SK-N-SH (cell line): Measurements from ENCODE around the gene CERKL. TPM values are rescaled to one million over a fixed set of nuclear protein-coding genes. Genes with fewer than 3 reads are reported as not detected.

Experiments
- CTCF ChIA-PET: fragments of 300-600, 350-600 bp; formaldehyde crosslinking; extraction: SDS; loops from one replicate; lab custom pipeline; 2021; lab: Yijun Ruan, JAX
- POLR2A ChIA-PET: fragments of 350-600 bp; sonication (Branson Sonifier 250); formaldehyde crosslinking; extraction: SDS; loops from one replicate; lab custom pipeline; 2020; ENCODE audit warnings: antibody characterized with exemption, inconsistent platforms; lab: Yijun Ruan, JAX
- DNase-seq: peaks from one replicate; pipeline ENCODE4 v3.0.0; 2012
- H2AFZ ChIP-seq: fragments of 200-600 bp; sonication (generic); 2 replicates; pipeline ENCODE4 v1.8.1; 2016; ENCODE audit warnings: antibody characterized with exemption, mild to moderate bottlenecking, low read depth
- H3F3A ChIP-seq: fragments of 200-600 bp; sonication (generic); replicated peaks from 2 replicates; pipeline ENCODE3; 2016; ENCODE audit warnings: antibody characterized with exemption, mild to moderate bottlenecking; ENCODE audit not compliant: insufficient read depth
- H3K27ac ChIP-seq, 2 experiments: fragments of 200-500 bp in 1 of 2; fragments of 200-600 bp in 1 of 2; sonication (Bioruptor generic) in 1 of 2; sonication (generic), shearing (Covaris generic) in 1 of 2; 2 replicates each; pipeline versions ENCODE4 v1.5.1 to v1.6.1; 2014 to 2016; ENCODE audit warnings: low read depth in 2 of 2, inconsistent platforms in 1 of 2, low read length in 1 of 2, mild to moderate bottlenecking in 1 of 2, mixed read lengths in 1 of 2
- H3K27me3 ChIP-seq: fragments of 200-600 bp; sonication (generic), shearing (Covaris generic); 2 replicates; pipeline ENCODE4 v1.6.1; 2016; ENCODE audit warnings: mixed run types; ENCODE audit not compliant: insufficient read depth
- H3K36me3 ChIP-seq, 2 experiments: fragments of 200-500 bp in 1 of 2; fragments of 200-600 bp in 1 of 2; sonication (Bioruptor generic) in 1 of 2; sonication (generic) in 1 of 2; replicated peaks in 1 of 2; 2 replicates each; pipeline versions ENCODE3 to v1.5.1; 2014 to 2016; ENCODE audit warnings: low read length in 1 of 2, mild to moderate bottlenecking in 1 of 2; ENCODE audit not compliant: insufficient read depth in 2 of 2, control insufficient read depth in 1 of 2
- H3K4me1 ChIP-seq, 2 experiments: fragments of 200-500 bp in 1 of 2; fragments of 200-600 bp in 1 of 2; sonication (Bioruptor generic) in 1 of 2; sonication (generic), shearing (Covaris generic) in 1 of 2; 2 replicates each; pipeline versions ENCODE4 v1.5.1 to v1.6.1; 2014 to 2016; ENCODE audit warnings: low read depth in 1 of 2, low read length in 1 of 2, mixed run types in 1 of 2; ENCODE audit not compliant: insufficient read depth in 2 of 2, control insufficient read depth in 1 of 2
- H3K4me2 ChIP-seq: fragments of 200-600 bp; sonication (generic), shearing (Covaris generic); 2 replicates; pipeline ENCODE4 v1.6.1; 2017; ENCODE audit warnings: mixed run types
- H3K4me3 ChIP-seq, 2 experiments: fragments of 200-500 bp in 1 of 2; fragments of 200-600 bp in 1 of 2; sonication (Bioruptor generic) in 1 of 2; sonication (generic), shearing (Covaris generic) in 1 of 2; 2 replicates each; pipeline versions ENCODE4 v1.5.1 to v1.8.1; 2014 to 2016; ENCODE audit warnings: low read depth in 2 of 2, inconsistent platforms in 1 of 2, low read length in 1 of 2, mild to moderate bottlenecking in 1 of 2, mixed read lengths in 1 of 2, moderate library complexity in 1 of 2
- H3K79me2 ChIP-seq: fragments of 200-600 bp; sonication (generic); 2 replicates; pipeline ENCODE4 v1.8.1; 2017; ENCODE audit warnings: mild to moderate bottlenecking; ENCODE audit not compliant: insufficient read depth
- H3K9ac ChIP-seq: fragments of 200-600 bp; sonication (generic); 2 replicates; pipeline ENCODE4 v1.6.1; 2017; ENCODE audit warnings: mixed run types
- H3K9me2 ChIP-seq: fragments of 200-600 bp; sonication (generic); 2 replicates; pipeline ENCODE4 v1.6.1; 2017; ENCODE audit warnings: mixed run types
- H3K9me3 ChIP-seq: fragments of 200-600 bp; sonication (generic); 2 replicates; pipeline ENCODE4 v1.6.1; 2017; ENCODE audit warnings: mixed run types, mild to moderate bottlenecking, moderate library complexity
- H4K20me1 ChIP-seq: fragments of 200-600 bp; sonication (generic); 2 replicates; pipeline ENCODE4 v1.6.1; 2017; ENCODE audit warnings: mild to moderate bottlenecking, mixed run types; ENCODE audit not compliant: insufficient read depth
- CHD2 ChIP-seq: fragments of 150-350 bp; IDR thresholded peaks from 2 replicates; pipeline ENCODE4 v1.6.1; 2018; ENCODE audit warnings: low read length; ENCODE audit not compliant: partially characterized antibody
- ELF1 ChIP-seq: IDR thresholded peaks from 2 replicates; pipeline ENCODE4 v1.4.0; 2012
- FOXJ3 ChIP-seq: sonication (generic); formaldehyde crosslinking; IDR thresholded peaks from 2 replicates; pipeline ENCODE4 v1.5.1; 2020; ENCODE audit warnings: mild to moderate bottlenecking, missing genetic modification reagents
- FOXM1 ChIP-seq: IDR thresholded peaks from 2 replicates; pipeline ENCODE4 v1.4.0; 2012; ENCODE audit warnings: low read depth, mild to moderate bottlenecking
- JUND ChIP-seq: IDR thresholded peaks from 2 replicates; pipeline ENCODE4 v1.4.0; 2012
- MXI1 ChIP-seq: IDR thresholded peaks from 2 replicates; pipeline ENCODE4 v1.6.1; 2012; ENCODE audit warnings: mild to moderate bottlenecking, low read depth, low read length, improper control_type of control experiment
- POLR2AphosphoS5 ChIP-seq: IDR thresholded peaks from 2 replicates; pipeline ENCODE4 v1.6.1; 2012; ENCODE audit warnings: low read depth, low read length
- RFX5 ChIP-seq: IDR thresholded peaks from 2 replicates; pipeline ENCODE4 v1.6.1; 2012; ENCODE audit warnings: mild to moderate bottlenecking, improper control_type of control experiment, low read length
- RXRA ChIP-seq: IDR thresholded peaks from 2 replicates; pipeline ENCODE4 v1.4.0; 2012; ENCODE audit warnings: low read depth, mild to moderate bottlenecking, borderline replicate concordance
- SIN3A ChIP-seq: IDR thresholded peaks from 2 replicates; pipeline ENCODE4 v1.6.1; 2012; ENCODE audit warnings: low read depth, mild to moderate bottlenecking, low read length, moderate library complexity, borderline replicate concordance
- SMC3 ChIP-seq: IDR thresholded peaks from 2 replicates; pipeline ENCODE4 v1.6.1; 2012; ENCODE audit warnings: low read depth, low read length, improper control_type of control experiment
- TCF12 ChIP-seq: IDR thresholded peaks from 2 replicates; pipeline ENCODE4 v1.4.0; 2012
- WGBS: methylation state at CpG from one replicate; pipeline ENCODE4 v1.1.6; 2017; ENCODE audit warnings: low lambda C conversion rate; 5-methylcytosine and 5-hydroxymethylcytosine counted together
- polyA plus RNA-seq, 3 experiments: library from polyadenylated mRNA; depleted of rRNA; stranded (reverse); fragments of >200 nt; gene quantifications; 2 replicates each; pipeline ENCODE4 v1.2.3, GENCODE V29; 2012
- TF ChIP-seq, protein P1 (sequence below): IDR thresholded peaks from 2 replicates; pipeline ENCODE4 v1.4.0; 2012; ENCODE audit warnings: low read depth, borderline replicate concordance
- TF ChIP-seq, protein P2 (sequence below): IDR thresholded peaks from 2 replicates; pipeline ENCODE4 v1.4.0; 2012; ENCODE audit warnings: low read depth, borderline replicate concordance
- TF ChIP-seq, protein P3 (sequence below): IDR thresholded peaks from 2 replicates; pipeline ENCODE4; 2012
- TF ChIP-seq, protein P4 (sequence below): IDR thresholded peaks from 2 replicates; pipeline ENCODE4 v1.4.0; 2012; ENCODE audit warnings: low read depth

Gene CERKL
- polyA plus RNA-seq, 1 of the 3 experiments (the other 2 are of a cell fraction) = 0.07 TPM

DNA sequence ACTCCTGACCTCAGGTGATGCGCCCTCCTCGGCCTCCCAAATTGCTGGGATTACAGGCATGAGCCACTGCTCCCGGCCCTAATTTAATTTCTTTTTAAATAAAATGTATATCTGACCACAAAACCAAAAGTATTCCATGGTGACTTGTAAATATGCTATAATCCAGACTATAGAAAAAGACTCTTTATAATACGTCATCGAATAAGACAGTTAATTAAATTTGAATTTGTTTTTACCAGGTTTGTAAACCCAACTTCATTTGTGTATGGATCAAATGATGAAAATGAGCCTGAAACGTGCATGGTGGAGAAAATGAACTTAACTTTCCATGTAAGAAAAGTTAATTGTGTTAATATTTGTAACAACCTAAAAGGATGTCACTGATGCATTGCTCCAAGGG, 129.8 kb downstream of the CERKL start:
- Histone ChIP-seq H4K20me1 (no peaks in the 10 kb centered on the region), H3F3A (no peaks in the 10 kb centered on the region), H3K9me3 (no peaks in the 10 kb centered on the region), H3K4me1 (peaks cover 0 to 14% of the 10 kb centered on the region in 2 experiments; a peak in 2 of 4 replicates), H3K4me3 (no peak overlapping the region), H3K4me2 (no peak overlapping the region), H3K36me3 (peaks cover 0 to 26% of the 10 kb centered on the region in 2 experiments), H3K79me2 (no peaks in the 10 kb centered on the region), H3K9ac (no peak overlapping the region), H3K9me2 (no peaks in the 10 kb centered on the region), H3K27me3 (no peaks in the 10 kb centered on the region), H2AFZ (no peak overlapping the region), H3K27ac (no peak overlapping the region)
- ChIA-PET POLR2A (no interaction called here), CTCF (interaction anchor here (0.8 to 0.9 kb wide), 2 partner anchors 28 to 188 kb away, joined by 3 read pairs; no protein-coding TSS in a partner anchor)
- TF ChIP-seq RXRA (no peak), POLR2AphosphoS5 (no peak), FOXJ3 (CRISPR knock-in tag) (no peak), JUND (no peak), FOXM1 (no peak), TCF12 (no peak)
- no peak for DNase-seq
- WGBS = 88% methylated on average over 6 of the region's 6 CpGs

DNA sequence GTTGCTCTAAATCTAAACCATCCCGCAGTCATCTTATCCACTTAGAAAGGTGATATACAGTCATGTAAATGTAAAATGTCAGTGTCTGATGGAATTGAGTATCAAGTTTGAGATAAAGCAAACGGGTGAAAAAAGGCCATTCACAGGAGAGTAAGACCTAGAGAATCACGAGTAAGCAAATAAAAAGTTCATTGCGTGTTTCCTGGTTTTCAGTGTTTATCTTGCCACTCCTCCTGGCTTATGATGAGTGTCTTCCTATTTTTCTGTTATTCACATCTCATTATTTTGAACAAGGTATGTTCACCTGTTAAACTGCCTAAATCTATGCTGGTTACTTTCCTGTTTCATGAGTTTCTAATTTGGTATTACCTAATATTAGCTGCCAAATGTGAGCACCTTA, 130.9 kb downstream of the CERKL start:
- TF ChIP-seq SIN3A = no peak
- TF ChIP-seq, protein P1, sequence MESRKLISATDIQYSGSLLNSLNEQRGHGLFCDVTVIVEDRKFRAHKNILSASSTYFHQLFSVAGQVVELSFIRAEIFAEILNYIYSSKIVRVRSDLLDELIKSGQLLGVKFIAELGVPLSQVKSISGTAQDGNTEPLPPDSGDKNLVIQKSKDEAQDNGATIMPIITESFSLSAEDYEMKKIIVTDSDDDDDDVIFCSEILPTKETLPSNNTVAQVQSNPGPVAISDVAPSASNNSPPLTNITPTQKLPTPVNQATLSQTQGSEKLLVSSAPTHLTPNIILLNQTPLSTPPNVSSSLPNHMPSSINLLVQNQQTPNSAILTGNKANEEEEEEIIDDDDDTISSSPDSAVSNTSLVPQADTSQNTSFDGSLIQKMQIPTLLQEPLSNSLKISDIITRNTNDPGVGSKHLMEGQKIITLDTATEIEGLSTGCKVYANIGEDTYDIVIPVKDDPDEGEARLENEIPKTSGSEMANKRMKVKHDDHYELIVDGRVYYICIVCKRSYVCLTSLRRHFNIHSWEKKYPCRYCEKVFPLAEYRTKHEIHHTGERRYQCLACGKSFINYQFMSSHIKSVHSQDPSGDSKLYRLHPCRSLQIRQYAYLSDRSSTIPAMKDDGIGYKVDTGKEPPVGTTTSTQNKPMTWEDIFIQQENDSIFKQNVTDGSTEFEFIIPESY = no peak
- TF ChIP-seq CHD2 = no peak
- no peak for TF ChIP-seq SMC3
- no peak for TF ChIP-seq MXI1
- TF ChIP-seq ELF1 = no peak
- no peak for TF ChIP-seq FOXJ3 (CRISPR knock-in tag)
- TF ChIP-seq, protein P2, sequence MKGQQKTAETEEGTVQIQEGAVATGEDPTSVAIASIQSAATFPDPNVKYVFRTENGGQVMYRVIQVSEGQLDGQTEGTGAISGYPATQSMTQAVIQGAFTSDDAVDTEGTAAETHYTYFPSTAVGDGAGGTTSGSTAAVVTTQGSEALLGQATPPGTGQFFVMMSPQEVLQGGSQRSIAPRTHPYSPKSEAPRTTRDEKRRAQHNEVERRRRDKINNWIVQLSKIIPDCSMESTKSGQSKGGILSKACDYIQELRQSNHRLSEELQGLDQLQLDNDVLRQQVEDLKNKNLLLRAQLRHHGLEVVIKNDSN = no peak
- no peak for TF ChIP-seq RFX5
- no peak for TF ChIP-seq FOXM1
- TF ChIP-seq, protein P3, sequence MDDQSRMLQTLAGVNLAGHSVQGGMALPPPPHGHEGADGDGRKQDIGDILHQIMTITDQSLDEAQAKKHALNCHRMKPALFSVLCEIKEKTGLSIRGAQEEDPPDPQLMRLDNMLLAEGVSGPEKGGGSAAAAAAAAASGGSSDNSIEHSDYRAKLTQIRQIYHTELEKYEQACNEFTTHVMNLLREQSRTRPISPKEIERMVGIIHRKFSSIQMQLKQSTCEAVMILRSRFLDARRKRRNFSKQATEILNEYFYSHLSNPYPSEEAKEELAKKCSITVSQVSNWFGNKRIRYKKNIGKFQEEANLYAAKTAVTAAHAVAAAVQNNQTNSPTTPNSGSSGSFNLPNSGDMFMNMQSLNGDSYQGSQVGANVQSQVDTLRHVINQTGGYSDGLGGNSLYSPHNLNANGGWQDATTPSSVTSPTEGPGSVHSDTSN = no peak
- no peak for TF ChIP-seq POLR2AphosphoS5
- TF ChIP-seq, protein P4, sequence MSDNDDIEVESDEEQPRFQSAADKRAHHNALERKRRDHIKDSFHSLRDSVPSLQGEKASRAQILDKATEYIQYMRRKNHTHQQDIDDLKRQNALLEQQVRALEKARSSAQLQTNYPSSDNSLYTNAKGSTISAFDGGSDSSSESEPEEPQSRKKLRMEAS = no peak
- ChIA-PET POLR2A (no interaction called here), CTCF (no interaction called here)
- Histone ChIP-seq H3K36me3 (peaks cover 0 to 22% of the 10 kb centered on the region in 2 experiments), H4K20me1 (no peaks in the 10 kb centered on the region), H3K4me3 (no peak overlapping the region), H3K4me1 (peaks cover 0 to 14% of the 10 kb centered on the region in 2 experiments; a peak in 2 of 4 replicates), H3K27me3 (no peaks in the 10 kb centered on the region), H3K79me2 (no peaks in the 10 kb centered on the region), H3K27ac (no peak overlapping the region), H3F3A (no peaks in the 10 kb centered on the region), H2AFZ (no peak overlapping the region), H3K9me2 (no peaks in the 10 kb centered on the region), H3K9ac (no peak overlapping the region), H3K4me2 (no peak overlapping the region), H3K9me3 (no peaks in the 10 kb centered on the region)
- no peak for DNase-seq
- 74% methylated on average over 4 of the region's 4 CpGs for WGBS
